Measurements from ENCODE around the gene NCMAP. TPM values are rescaled to one million over a fixed set of nuclear protein-coding genes. Genes with fewer than 3 reads are reported as not detected.
A peak's percentile ranks its signal among the peaks of the same experiment; 100 is the strongest.

NCMAP gene
- polyA plus RNA-seq, 1 donor (not counting 4 experiments of a cell fraction or from before 2014, with no cell fraction given), result 0.05 TPM

DNA sequence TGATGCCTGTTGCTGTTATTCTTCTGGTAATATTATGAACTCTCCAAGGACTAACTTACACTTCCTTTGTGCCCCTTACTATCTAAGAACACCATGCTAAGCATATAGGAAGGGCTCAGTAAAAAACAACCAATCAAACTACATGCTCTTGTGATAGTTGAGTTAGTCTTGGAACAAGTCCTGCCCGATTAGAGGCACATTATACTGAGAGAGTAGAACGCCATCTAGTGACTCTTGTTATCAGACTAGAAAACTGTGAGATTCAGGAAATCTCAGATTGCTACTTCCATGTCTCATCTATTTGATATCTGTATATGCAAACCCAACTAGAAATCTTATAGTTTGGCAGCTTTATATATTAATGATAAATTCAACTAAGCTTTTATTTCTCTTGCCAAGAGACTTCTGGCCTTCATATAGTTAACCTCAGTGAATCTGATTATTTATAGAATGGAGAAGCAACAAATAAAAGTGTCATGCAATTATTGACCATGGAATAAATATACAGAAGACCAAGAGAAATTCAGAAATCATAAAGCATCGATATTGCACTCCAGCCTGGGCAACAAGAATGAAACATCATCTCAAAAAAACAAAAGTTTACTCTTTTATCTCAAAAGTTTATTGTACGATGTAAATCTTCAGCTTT, 79.4 kb downstream of the NCMAP start:
- H3K9ac ChIP-seq (ENCODE audit: control insufficient read depth, extremely low read depth, insufficient read depth, low read length), result no peak overlapping the region
- TF ChIP-seq, protein P1, sequence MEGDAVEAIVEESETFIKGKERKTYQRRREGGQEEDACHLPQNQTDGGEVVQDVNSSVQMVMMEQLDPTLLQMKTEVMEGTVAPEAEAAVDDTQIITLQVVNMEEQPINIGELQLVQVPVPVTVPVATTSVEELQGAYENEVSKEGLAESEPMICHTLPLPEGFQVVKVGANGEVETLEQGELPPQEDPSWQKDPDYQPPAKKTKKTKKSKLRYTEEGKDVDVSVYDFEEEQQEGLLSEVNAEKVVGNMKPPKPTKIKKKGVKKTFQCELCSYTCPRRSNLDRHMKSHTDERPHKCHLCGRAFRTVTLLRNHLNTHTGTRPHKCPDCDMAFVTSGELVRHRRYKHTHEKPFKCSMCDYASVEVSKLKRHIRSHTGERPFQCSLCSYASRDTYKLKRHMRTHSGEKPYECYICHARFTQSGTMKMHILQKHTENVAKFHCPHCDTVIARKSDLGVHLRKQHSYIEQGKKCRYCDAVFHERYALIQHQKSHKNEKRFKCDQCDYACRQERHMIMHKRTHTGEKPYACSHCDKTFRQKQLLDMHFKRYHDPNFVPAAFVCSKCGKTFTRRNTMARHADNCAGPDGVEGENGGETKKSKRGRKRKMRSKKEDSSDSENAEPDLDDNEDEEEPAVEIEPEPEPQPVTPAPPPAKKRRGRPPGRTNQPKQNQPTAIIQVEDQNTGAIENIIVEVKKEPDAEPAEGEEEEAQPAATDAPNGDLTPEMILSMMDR (optimal IDR thresholded peaks at IDR 0.05 in 1 of 3, IDR thresholded peaks at IDR 0.05 in 1 of 3, conservative IDR thresholded peaks at IDR 0.05 in 1 of 3; ENCODE audit: extremely low read depth in 1 of 3, insufficient read depth in 2 of 3, low read length in 3 of 3), result peak in 2 of 3 experiments; percentile 48 to 67
- no peak for TF ChIP-seq EZH2 (IDR thresholded peaks at IDR 0.05; ENCODE audit: low read length)
- peaks cover 2% of the 10 kb centered on the region for H3K4me1 ChIP-seq (ENCODE audit: control insufficient read depth, extremely low read depth, insufficient read depth, low read length)
- FAIRE-seq, result peak; percentile 64
- dilution Hi-C loops (cut with MboI; ENCODE audit: extremely low pct_ligation_motif_present, low sequenced_read_pairs), result no loop called here
- H3K9me1 ChIP-seq (ENCODE audit: control insufficient read depth, extremely low read depth, insufficient read depth, low read length), result no peaks in the 10 kb centered on the region
- no peaks in the 10 kb centered on the region for H3K27me3 ChIP-seq (ENCODE audit: control insufficient read depth, extremely low read depth, insufficient read depth, low read length)
- H2AFZ ChIP-seq (ENCODE audit: control insufficient read depth, low read length), result no peak overlapping the region
- H3K27ac ChIP-seq (ENCODE audit: control insufficient read depth, insufficient read depth, low read length), result no peak overlapping the region
- no peaks in the 10 kb centered on the region for H3K79me2 ChIP-seq (ENCODE audit: control insufficient read depth, insufficient read depth, low read length)
- H3K9me3 ChIP-seq (ENCODE audit: control insufficient read depth, low read depth, low read length), result no peaks in the 10 kb centered on the region
- H3K36me3 ChIP-seq (ENCODE audit: control insufficient read depth in 2 of 2, extremely low read depth in 1 of 2, insufficient read depth in 2 of 2, low read length in 2 of 2), result no peaks in the 10 kb centered on the region
- H3K4me3 ChIP-seq (ENCODE audit: control insufficient read depth in 2 of 3, extremely low read depth in 1 of 3, insufficient read depth in 2 of 3, low read depth in 1 of 3, low read length in 3 of 3), result no peak overlapping the region
- no peaks in the 10 kb centered on the region for H4K20me1 ChIP-seq (ENCODE audit: control insufficient read depth, extremely low read depth, insufficient read depth, low read length)
- peak overlapping the region; percentile 22 for H3K4me2 ChIP-seq (ENCODE audit: control insufficient read depth, extremely low read depth, insufficient read depth, low read depth, low read length)
- DNase-seq (ENCODE audit: low read depth, low spot score), result no peak

DNA sequence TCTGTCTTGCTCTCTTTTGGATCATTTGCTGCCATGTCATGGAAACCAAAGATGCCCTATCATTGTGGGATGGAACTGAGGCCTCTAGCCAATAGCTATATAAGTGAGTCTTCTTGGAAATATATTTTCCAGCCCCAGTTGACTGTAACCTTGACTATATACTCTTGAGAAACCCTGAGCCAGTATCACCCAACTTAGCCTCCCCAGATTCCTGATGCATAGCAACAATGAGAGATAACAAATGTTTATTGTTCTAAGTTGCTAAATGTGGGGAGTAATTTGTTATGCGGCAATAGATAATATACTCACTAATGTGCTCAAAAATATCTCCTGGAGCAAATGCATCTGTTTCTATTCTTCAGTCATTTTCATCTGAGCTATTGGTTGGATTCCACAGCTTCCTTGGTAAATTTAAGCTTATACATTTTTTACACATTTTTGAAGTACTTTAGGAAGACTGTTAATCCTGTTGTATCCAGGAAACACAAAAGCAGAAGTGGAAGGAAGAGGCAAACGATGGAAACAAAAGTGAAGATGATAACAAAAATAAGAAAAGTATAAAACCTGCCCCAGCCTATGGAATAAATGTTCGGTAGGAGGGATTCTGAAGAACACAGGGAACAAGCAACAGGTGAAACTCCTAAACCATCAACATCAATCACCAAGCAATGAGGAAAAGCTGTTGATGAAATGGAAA, 80.9 kb downstream of the NCMAP start:
- dilution Hi-C loops (cut with MboI; ENCODE audit: extremely low pct_ligation_motif_present, low sequenced_read_pairs), result no loop called here
- H3K4me1 ChIP-seq (ENCODE audit: control insufficient read depth, extremely low read depth, insufficient read depth, low read length), result peaks cover 8% of the 10 kb centered on the region
- H3K4me2 ChIP-seq (ENCODE audit: control insufficient read depth, extremely low read depth, insufficient read depth, low read depth, low read length), result no peak overlapping the region
- H3K9me1 ChIP-seq (ENCODE audit: control insufficient read depth, extremely low read depth, insufficient read depth, low read length), result no peaks in the 10 kb centered on the region
- H3K27ac ChIP-seq (ENCODE audit: control insufficient read depth, insufficient read depth, low read length), result no peak overlapping the region
- DNase-seq (ENCODE audit: low read depth, low spot score) (no peak), FAIRE-seq (no peak)
- no peaks in the 10 kb centered on the region for H3K36me3 ChIP-seq (ENCODE audit: control insufficient read depth in 2 of 2, extremely low read depth in 1 of 2, insufficient read depth in 2 of 2, low read length in 2 of 2)
- no peak overlapping the region for H3K4me3 ChIP-seq (ENCODE audit: control insufficient read depth in 2 of 3, extremely low read depth in 1 of 3, insufficient read depth in 2 of 3, low read depth in 1 of 3, low read length in 3 of 3)
- TF ChIP-seq, protein P1 (optimal IDR thresholded peaks at IDR 0.05 in 1 of 3, IDR thresholded peaks at IDR 0.05 in 1 of 3, conservative IDR thresholded peaks at IDR 0.05 in 1 of 3; ENCODE audit: extremely low read depth in 1 of 3, insufficient read depth in 2 of 3, low read length in 3 of 3), result no peak
- no peak for TF ChIP-seq EZH2 (IDR thresholded peaks at IDR 0.05; ENCODE audit: low read length)
- H3K27me3 ChIP-seq (ENCODE audit: control insufficient read depth, extremely low read depth, insufficient read depth, low read length), result no peaks in the 10 kb centered on the region
- H4K20me1 ChIP-seq (ENCODE audit: control insufficient read depth, extremely low read depth, insufficient read depth, low read length), result no peaks in the 10 kb centered on the region
- H2AFZ ChIP-seq (ENCODE audit: control insufficient read depth, low read length), result no peak overlapping the region
- H3K9ac ChIP-seq (ENCODE audit: control insufficient read depth, extremely low read depth, insufficient read depth, low read length), result no peak overlapping the region
- H3K79me2 ChIP-seq (ENCODE audit: control insufficient read depth, insufficient read depth, low read length), result no peaks in the 10 kb centered on the region
- no peaks in the 10 kb centered on the region for H3K9me3 ChIP-seq (ENCODE audit: control insufficient read depth, low read depth, low read length)

All from keratinocyte (primary cell).